Lower leg skin (tissue), 4 donors: ENCODE results near the gene OMP. TPM values are rescaled to one million over a fixed set of nuclear protein-coding genes. Genes with fewer than 3 reads are reported as not detected.

Experiments
- DNase-seq, 2 donors: peaks; one replicate each; pipeline ENCODE4 v3.0.0-alpha.2; 2019; ENCODE audit warnings: low spot score in 2 of 2
- H3K4me3 ChIP-seq: fragments of 200-600 bp; sonication (generic); 2 replicates; pipeline ENCODE4 v1.5.1; 2017; ENCODE audit warnings: mild to moderate bottlenecking, low read depth; ENCODE audit not compliant: poor library complexity, severe bottlenecking
- POLR2A ChIP-seq, 2 donors: fragments of 450-650 bp; IDR thresholded peaks; one replicate each; pipeline ENCODE4 v1.6.1; 2016 to 2017; ENCODE audit warnings: antibody characterized with exemption in 2 of 2, mild to moderate bottlenecking in 1 of 2, moderate library complexity in 1 of 2
- WGBS, 2 donors: methylation state at CpG; one replicate each; pipeline ENCODE4 v1.1.5; 2018; 5-methylcytosine and 5-hydroxymethylcytosine counted together
- intact Hi-C: fragments of 100-400 bp; cut with DNase I; formaldehyde crosslinking; loops from one replicate; pipeline ENCODE4 v1.15.0; 2023; ENCODE audit warnings: low total_unique reads
- total RNA-seq, 4 donors: library from RNA; depleted of rRNA; stranded (reverse); fragments of >200 nt; gene quantifications; one replicate each; pipeline ENCODE4 v1.1.0, GENCODE V29; 2016
- TF ChIP-seq, protein P1 (sequence below), 3 donors: fragments of 450-650 bp; IDR thresholded peaks; one replicate each; pipeline ENCODE4 v1.5.1; 2016; ENCODE audit warnings: antibody characterized with exemption in 3 of 3, mild to moderate bottlenecking in 3 of 3, moderate library complexity in 2 of 3

OMP gene
- total RNA-seq, 4 donors from 2014 or later, result not detected

GRCh38 chr11:77101043-77101537 lies 1.6 kb upstream of the OMP start:
- no peak for DNase-seq
- 92 to 95% methylated on average over 5 of the region's 5 CpGs for WGBS, 2 donors
- intact Hi-C loops, result loop anchor here (5.0 to 10.0 kb wide), 2 partner anchors 376 to 1266 kb away; no protein-coding TSS in a partner anchor
- no peak overlapping the region for H3K4me3 ChIP-seq
- TF ChIP-seq, protein P1, sequence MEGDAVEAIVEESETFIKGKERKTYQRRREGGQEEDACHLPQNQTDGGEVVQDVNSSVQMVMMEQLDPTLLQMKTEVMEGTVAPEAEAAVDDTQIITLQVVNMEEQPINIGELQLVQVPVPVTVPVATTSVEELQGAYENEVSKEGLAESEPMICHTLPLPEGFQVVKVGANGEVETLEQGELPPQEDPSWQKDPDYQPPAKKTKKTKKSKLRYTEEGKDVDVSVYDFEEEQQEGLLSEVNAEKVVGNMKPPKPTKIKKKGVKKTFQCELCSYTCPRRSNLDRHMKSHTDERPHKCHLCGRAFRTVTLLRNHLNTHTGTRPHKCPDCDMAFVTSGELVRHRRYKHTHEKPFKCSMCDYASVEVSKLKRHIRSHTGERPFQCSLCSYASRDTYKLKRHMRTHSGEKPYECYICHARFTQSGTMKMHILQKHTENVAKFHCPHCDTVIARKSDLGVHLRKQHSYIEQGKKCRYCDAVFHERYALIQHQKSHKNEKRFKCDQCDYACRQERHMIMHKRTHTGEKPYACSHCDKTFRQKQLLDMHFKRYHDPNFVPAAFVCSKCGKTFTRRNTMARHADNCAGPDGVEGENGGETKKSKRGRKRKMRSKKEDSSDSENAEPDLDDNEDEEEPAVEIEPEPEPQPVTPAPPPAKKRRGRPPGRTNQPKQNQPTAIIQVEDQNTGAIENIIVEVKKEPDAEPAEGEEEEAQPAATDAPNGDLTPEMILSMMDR (IDR thresholded peaks at IDR 0.05), result no peak
- no peak for TF ChIP-seq POLR2A (IDR thresholded peaks at IDR 0.05)

DNA sequence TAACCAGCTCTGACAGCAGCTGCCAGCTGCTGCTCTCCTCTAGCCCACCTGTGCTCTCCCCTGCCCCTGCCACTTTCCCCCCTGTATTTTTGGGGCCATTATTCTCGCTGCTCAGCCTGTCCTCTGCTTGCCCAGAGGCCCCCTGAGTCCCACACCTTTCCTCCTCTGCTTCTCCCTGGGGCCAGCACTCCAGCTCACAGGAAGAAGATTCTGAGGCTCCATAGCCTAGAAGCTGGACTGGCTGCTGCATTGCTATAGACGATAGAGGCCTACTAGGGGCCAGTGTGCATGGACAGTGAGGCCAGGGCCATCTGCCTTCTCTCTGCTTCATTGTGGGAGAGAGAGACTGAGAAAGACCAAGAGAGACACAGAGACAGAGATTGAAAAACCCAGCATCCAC lies 679 bp downstream of the OMP start:
- 67 to 88% methylated on average over 2 of the region's 2 CpGs for WGBS, 2 donors
- TF ChIP-seq, protein P1 (IDR thresholded peaks at IDR 0.05), result no peak
- TF ChIP-seq POLR2A (IDR thresholded peaks at IDR 0.05), result no peak
- DNase-seq, result no peak
- intact Hi-C loops, result loop anchor here (5.0 to 10.0 kb wide), 2 partner anchors 379 to 1264 kb away; no protein-coding TSS in a partner anchor
- no peak overlapping the region for H3K4me3 ChIP-seq

DNA sequence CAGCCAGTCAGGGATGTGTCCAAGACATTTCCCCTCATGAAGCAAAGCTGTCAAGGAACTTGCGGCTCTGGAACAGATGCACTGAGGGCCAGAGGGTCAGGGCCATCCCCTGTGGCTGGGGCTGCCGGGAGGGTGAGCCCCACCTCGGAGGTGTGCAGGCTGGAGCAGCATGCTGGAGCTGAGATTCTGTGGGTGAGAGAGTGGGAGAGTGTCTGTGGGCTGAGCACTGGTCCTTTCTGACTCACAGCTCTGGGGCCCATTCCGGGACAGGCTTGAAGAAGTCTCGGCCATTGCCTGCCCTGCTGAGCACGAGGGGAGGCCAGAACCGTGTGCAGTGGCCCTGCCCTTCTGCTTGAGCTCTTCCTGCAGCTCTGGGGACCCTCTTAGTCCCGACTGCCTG lies 2.1 kb downstream of the OMP start:
- DNase-seq, result no peak
- no peak for TF ChIP-seq POLR2A (IDR thresholded peaks at IDR 0.05)
- TF ChIP-seq, protein P1 (IDR thresholded peaks at IDR 0.05), result no peak
- no peak overlapping the region for H3K4me3 ChIP-seq
- WGBS, 2 donors, result 87 to 95% methylated on average over 8 of the region's 8 CpGs
- intact Hi-C loops, result loop anchor here (5.0 to 10.0 kb wide), 2 partner anchors 380 to 1263 kb away; no protein-coding TSS in a partner anchor

- intact Hi-C loops, result loop anchor here (10.0 kb wide), 1 partner anchor 382 kb away; no protein-coding TSS in a partner anchor
- TF ChIP-seq, protein P1 (IDR thresholded peaks at IDR 0.05), result no peak
- no peak for TF ChIP-seq POLR2A (IDR thresholded peaks at IDR 0.05)
- WGBS, 2 donors, result 48 to 55% methylated on average over 7 of the region's 7 CpGs
- H3K4me3 ChIP-seq, result no peak overlapping the region
- DNase-seq, result no peak
These were observed 3.7 kb downstream of the OMP start for GRCh38 chr11:77106321-77106720.

DNA sequence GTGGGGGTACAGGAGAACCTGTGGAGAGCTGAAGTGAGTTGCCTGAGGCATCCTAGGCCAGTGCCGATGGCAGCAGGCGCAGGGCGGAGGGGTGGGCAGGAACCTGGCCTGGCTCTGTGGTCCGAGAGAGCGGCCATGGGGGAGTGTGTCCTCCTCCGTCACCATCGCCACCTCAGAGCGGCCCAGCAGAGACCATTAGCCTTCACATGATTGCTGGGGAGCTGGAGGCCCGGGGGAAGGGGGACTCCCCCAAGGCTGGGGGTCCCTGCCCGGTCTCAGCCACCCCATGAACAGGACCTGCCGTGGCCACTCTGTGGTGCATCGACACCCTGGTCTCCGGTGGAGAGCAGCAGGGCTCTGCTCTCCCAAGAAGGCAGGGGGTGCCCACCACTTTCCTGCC lies 4.1 kb downstream of the OMP start:
- no peak overlapping the region for H3K4me3 ChIP-seq
- DNase-seq, result no peak
- TF ChIP-seq, protein P1 (IDR thresholded peaks at IDR 0.05), result no peak
- TF ChIP-seq POLR2A (IDR thresholded peaks at IDR 0.05), result no peak
- intact Hi-C loops, result loop anchor here (10.0 kb wide), 1 partner anchor 382 kb away; no protein-coding TSS in a partner anchor
- 99 to 100% methylated on average over 3 to 13 of the region's 13 CpGs for WGBS, 2 donors

GRCh38 chr11:77107950-77108349 lies 5.3 kb downstream of the OMP start:
- no peak for DNase-seq
- intact Hi-C loops, result loop anchor here (10.0 kb wide), 1 partner anchor 383 kb away; no protein-coding TSS in a partner anchor
- no peak overlapping the region for H3K4me3 ChIP-seq
- WGBS, 2 donors, result 47 to 72% methylated on average over 3 of the region's 3 CpGs
- TF ChIP-seq, protein P1 (IDR thresholded peaks at IDR 0.05), result no peak
- no peak for TF ChIP-seq POLR2A (IDR thresholded peaks at IDR 0.05)
